HepG2 (cell line): Measurements from ENCODE around the gene GCDH. TPM values are rescaled to one million over a fixed set of nuclear protein-coding genes. Genes with fewer than 3 reads are reported as not detected.

Source experiments
- AGO2 ChIP-seq: fragments of 200-400 bp; formaldehyde crosslinking; optimal IDR thresholded peaks from 2 replicates; pipeline ENCODE3; 2017; ENCODE audit warnings: mild to moderate bottlenecking, low read depth, low read length, moderate library complexity
- ARNT ChIP-seq: fragments of 450-650 bp; IDR thresholded peaks from 2 replicates; pipeline ENCODE4 v1.6.1; 2017
- CEBPB ChIP-seq: IDR thresholded peaks from 2 replicates; pipeline ENCODE4 v1.6.1; 2011; ENCODE audit warnings: low read depth, low read length, improper control_type of control experiment, borderline replicate concordance
- HOXA9 ChIP-seq: sonication (generic); formaldehyde crosslinking; IDR thresholded peaks from 2 replicates; pipeline ENCODE4 v1.8.1; 2022; ENCODE audit warnings: missing genetic modification reagents, mild to moderate bottlenecking, moderate library complexity, borderline replicate concordance
- KDM5B ChIP-seq: sonication (generic); formaldehyde crosslinking; IDR thresholded peaks from 2 replicates; pipeline ENCODE4 v1.4.0; 2020; ENCODE audit warnings: missing genetic modification reagents, mild to moderate bottlenecking, borderline replicate concordance
- MBNL3 ChIP-seq: fragments of 250-450 bp; sonication (Bioruptor Pico); conservative IDR thresholded peaks from 2 replicates; pipeline ENCODE4 v1.8.0; 2022; ENCODE audit warnings: mild to moderate bottlenecking, inconsistent platforms
- NR2F1 ChIP-seq, 2 experiments: fragments of 450-650 bp in 1 of 2; formaldehyde crosslinking in 1 of 2; IDR thresholded peaks; 2 replicates each; pipeline versions ENCODE4 v1.5.0 to v1.6.1; 2016 to 2020; ENCODE audit warnings: mild to moderate bottlenecking in 1 of 2, missing compliant biosample characterization in 1 of 2, missing genetic modification reagents in 1 of 2, moderate library complexity in 1 of 2
- PLSCR1 ChIP-seq: sonication (generic); formaldehyde crosslinking; IDR thresholded peaks from 2 replicates; pipeline ENCODE4 v1.5.0; 2020; ENCODE audit warnings: missing genetic modification reagents, mild to moderate bottlenecking, borderline replicate concordance
- RARA ChIP-seq: IDR thresholded peaks from 2 replicates; pipeline ENCODE4 v1.6.1; 2016; ENCODE audit warnings: missing genetic modification reagents, missing compliant biosample characterization
- SIX4 ChIP-seq: sonication (generic); formaldehyde crosslinking; IDR thresholded peaks from 2 replicates; pipeline ENCODE4 v1.4.0; 2020; ENCODE audit warnings: missing genetic modification reagents
- TBL1XR1 ChIP-seq: fragments of 150-350 bp; IDR thresholded peaks from 2 replicates; pipeline ENCODE4 v1.6.1; 2014; ENCODE audit warnings: borderline replicate concordance, low read length; ENCODE audit not compliant: partially characterized antibody
- TMF1 ChIP-seq: sonication (generic); formaldehyde crosslinking; IDR thresholded peaks from 2 replicates; pipeline ENCODE4 v1.8.1; 2022; ENCODE audit warnings: low read depth, missing genetic modification reagents
- ZBED4 ChIP-seq: sonication (generic); formaldehyde crosslinking; IDR thresholded peaks from 2 replicates; pipeline ENCODE4 v1.4.0; 2020; ENCODE audit warnings: missing genetic modification reagents, borderline replicate concordance
- ZNF329 ChIP-seq: sonication (generic); formaldehyde crosslinking; IDR thresholded peaks from 2 replicates; pipeline ENCODE4 v1.9.0; 2021; ENCODE audit warnings: low read depth, mild to moderate bottlenecking, missing genetic modification reagents
- ZNF605 ChIP-seq: sonication (generic); formaldehyde crosslinking; IDR thresholded peaks from 2 replicates; pipeline ENCODE4 v1.8.0; 2022; ENCODE audit warnings: mild to moderate bottlenecking, missing genetic modification reagents
- ZNF788 ChIP-seq: sonication (generic); formaldehyde crosslinking; IDR thresholded peaks from 2 replicates; pipeline ENCODE4 v1.5.0; 2020; ENCODE audit warnings: mild to moderate bottlenecking, missing genetic modification reagents, borderline replicate concordance
- ZSCAN20 ChIP-seq: sonication (generic); formaldehyde crosslinking; IDR thresholded peaks from 2 replicates; pipeline ENCODE4 v1.4.0; 2020; ENCODE audit warnings: missing genetic modification reagents, mild to moderate bottlenecking, borderline replicate concordance
- polyA plus RNA-seq, 8 experiments: library from polyadenylated mRNA; depleted of rRNA in 3 of 8; stranded (reverse) in 7 of 8; unstranded in 1 of 8; fragments of >200 nt; fragmentation: Illumina TruSeq in 4 of 8; extraction: Trizol in 4 of 8; gene quantifications; 2 replicates each; pipeline versions ENCODE4 v1.2.1 to v1.2.3, GENCODE V29; 2011 to 2016; ENCODE audit warnings: low read depth in 4 of 8, missing spikeins in 1 of 8, mixed read lengths in 1 of 8; ENCODE audit not compliant: insufficient read depth in 1 of 8
- total RNA-seq, 5 experiments: library from RNA; depleted of rRNA; stranded (reverse); fragments of >200 nt; fragmentation: Illumina TruSeq; extraction: Trizol; gene quantifications; 2 replicates each; pipeline ENCODE4 v1.2.3, GENCODE V29; 2016; ENCODE audit warnings: low read depth in 1 of 5
- TF ChIP-seq, protein P1 (sequence below): IDR thresholded peaks from 2 replicates; pipeline ENCODE4 v1.6.1; 2016; ENCODE audit warnings: low read depth, missing genetic modification reagents, missing compliant biosample characterization

Gene GCDH
- total and polyA plus RNA-seq, 2 of the 13 experiments (the other 11 are each of a cell fraction or from before 2014, with no cell fraction given) = 15.1 to 38.0 TPM

DNA sequence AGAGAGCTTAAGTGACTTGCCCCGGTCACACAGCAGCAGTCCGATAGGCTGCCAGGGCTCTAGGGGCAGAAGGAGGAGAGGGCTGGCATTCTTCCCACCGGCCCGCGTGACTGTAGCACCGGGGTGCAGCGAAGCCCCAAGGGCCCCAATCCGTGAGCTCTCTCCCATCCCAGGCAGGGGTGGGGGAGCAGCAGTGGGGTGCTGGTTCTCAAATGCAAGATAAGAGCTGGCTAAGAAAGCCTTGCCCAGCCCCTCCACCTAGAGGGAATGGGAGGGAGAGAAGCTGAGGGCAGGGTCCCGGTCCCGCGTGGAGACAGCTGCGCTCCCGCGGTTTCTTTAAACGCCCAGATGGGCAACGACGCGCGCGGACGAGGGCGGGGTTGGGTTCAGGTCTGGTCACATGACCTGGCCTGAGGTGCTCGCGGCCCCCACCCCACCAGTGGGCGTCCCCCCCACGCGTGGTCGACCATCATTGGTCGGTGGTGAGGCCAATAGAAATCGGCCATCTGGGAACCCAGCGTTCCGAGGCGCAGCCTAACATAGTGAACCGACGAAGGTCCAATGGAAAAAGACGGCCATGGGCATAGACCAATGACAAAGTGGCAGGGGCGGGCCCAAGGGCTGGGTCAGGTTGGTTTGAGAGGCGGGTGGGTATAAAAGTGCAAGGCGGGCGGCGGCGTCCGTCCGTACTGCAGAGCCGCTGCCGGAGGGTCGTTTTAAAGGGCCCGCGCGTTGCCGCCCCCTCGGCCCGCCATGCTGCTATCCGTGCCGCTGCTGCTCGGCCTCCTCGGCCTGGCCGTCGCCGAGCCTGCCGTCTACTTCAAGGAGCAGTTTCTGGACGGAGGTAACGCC is 47.2 kb downstream of the GCDH start, which contains the start of gene CALR (continued):
- no peak for TF ChIP-seq HOXA9 (CRISPR knock-in tag)
- no peak for TF ChIP-seq ARNT
- 0 out of 2 replicates have a peak, but pooled peaks have one; percentile 5 for TF ChIP-seq RARA (CRISPR knock-in tag)
- no peak for TF ChIP-seq TMF1 (CRISPR knock-in tag)
- no peak for TF ChIP-seq SIX4 (CRISPR knock-in tag)
- peak; percentile 88 for TF ChIP-seq KDM5B (CRISPR knock-in tag)
- TF ChIP-seq MBNL3 (CRISPR knock-in tag) = no peak
- TF ChIP-seq ZBED4 (CRISPR knock-in tag) = no peak
- TF ChIP-seq CEBPB = no peak
- no peak for TF ChIP-seq ZSCAN20 (CRISPR knock-in tag)
- no peak for TF ChIP-seq NR2F1 (CRISPR knock-in tag; IDR thresholded peaks at IDR 0.05)
- peak; percentile 36; the same call in 1 of the 2 replicates for TF ChIP-seq ZNF788 (CRISPR knock-in tag)
- TF ChIP-seq PLSCR1 = no peak
- TF ChIP-seq ZNF329 (CRISPR knock-in tag) = peak; percentile 73; the same call in 1 of the 2 replicates
- TF ChIP-seq ZNF605 (CRISPR knock-in tag) = no peak
- TF ChIP-seq TBL1XR1 = no peak
- TF ChIP-seq AGO2 = no peak
- TF ChIP-seq, protein P1, sequence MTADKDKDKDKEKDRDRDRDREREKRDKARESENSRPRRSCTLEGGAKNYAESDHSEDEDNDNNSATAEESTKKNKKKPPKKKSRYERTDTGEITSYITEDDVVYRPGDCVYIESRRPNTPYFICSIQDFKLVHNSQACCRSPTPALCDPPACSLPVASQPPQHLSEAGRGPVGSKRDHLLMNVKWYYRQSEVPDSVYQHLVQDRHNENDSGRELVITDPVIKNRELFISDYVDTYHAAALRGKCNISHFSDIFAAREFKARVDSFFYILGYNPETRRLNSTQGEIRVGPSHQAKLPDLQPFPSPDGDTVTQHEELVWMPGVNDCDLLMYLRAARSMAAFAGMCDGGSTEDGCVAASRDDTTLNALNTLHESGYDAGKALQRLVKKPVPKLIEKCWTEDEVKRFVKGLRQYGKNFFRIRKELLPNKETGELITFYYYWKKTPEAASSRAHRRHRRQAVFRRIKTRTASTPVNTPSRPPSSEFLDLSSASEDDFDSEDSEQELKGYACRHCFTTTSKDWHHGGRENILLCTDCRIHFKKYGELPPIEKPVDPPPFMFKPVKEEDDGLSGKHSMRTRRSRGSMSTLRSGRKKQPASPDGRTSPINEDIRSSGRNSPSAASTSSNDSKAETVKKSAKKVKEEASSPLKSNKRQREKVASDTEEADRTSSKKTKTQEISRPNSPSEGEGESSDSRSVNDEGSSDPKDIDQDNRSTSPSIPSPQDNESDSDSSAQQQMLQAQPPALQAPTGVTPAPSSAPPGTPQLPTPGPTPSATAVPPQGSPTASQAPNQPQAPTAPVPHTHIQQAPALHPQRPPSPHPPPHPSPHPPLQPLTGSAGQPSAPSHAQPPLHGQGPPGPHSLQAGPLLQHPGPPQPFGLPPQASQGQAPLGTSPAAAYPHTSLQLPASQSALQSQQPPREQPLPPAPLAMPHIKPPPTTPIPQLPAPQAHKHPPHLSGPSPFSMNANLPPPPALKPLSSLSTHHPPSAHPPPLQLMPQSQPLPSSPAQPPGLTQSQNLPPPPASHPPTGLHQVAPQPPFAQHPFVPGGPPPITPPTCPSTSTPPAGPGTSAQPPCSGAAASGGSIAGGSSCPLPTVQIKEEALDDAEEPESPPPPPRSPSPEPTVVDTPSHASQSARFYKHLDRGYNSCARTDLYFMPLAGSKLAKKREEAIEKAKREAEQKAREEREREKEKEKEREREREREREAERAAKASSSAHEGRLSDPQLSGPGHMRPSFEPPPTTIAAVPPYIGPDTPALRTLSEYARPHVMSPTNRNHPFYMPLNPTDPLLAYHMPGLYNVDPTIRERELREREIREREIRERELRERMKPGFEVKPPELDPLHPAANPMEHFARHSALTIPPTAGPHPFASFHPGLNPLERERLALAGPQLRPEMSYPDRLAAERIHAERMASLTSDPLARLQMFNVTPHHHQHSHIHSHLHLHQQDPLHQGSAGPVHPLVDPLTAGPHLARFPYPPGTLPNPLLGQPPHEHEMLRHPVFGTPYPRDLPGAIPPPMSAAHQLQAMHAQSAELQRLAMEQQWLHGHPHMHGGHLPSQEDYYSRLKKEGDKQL (CRISPR knock-in tag) = no peak
